Lung (tissue), 12 donors: ENCODE results near the gene RNF115. TPM values are rescaled to one million over a fixed set of nuclear protein-coding genes. Genes with fewer than 3 reads are reported as not detected.
A peak's percentile ranks its signal among the peaks of the same experiment; 100 is the strongest.

Experiments
- ATAC-seq: fragments of 200-7000 bp; cut with Tn5 transposase; one replicate; pipeline ENCODE4 v1.9.1; 2020; ENCODE audit warnings: moderate number of reproducible peaks; ENCODE audit not compliant: insufficient read depth, low FRiP score
- DNase-seq, 3 donors: peaks; one replicate each; pipeline ENCODE4 v3.0.0-alpha.2; 2013 to 2017
- H3K27ac ChIP-seq, 2 donors: one replicate each; pipeline ENCODE4 v1.5.1; 2013; ENCODE audit warnings: mild to moderate bottlenecking in 2 of 2, moderate library complexity in 2 of 2, control low read depth in 1 of 2, inconsistent platforms in 1 of 2, low read depth in 1 of 2, low read length in 1 of 2
- H3K27me3 ChIP-seq, 3 donors: one replicate each; pipeline ENCODE4 v1.5.1; 2013; ENCODE audit warnings: low read length in 2 of 3; ENCODE audit not compliant: control insufficient read depth in 3 of 3, insufficient read depth in 3 of 3
- H3K36me3 ChIP-seq, 4 donors: one replicate each; pipeline ENCODE4 v1.5.1; 2013; ENCODE audit warnings: low read length in 4 of 4, mild to moderate bottlenecking in 1 of 4, moderate library complexity in 1 of 4; ENCODE audit not compliant: control insufficient read depth in 4 of 4, insufficient read depth in 4 of 4
- H3K4me1 ChIP-seq, 5 donors: one replicate each; pipeline ENCODE4 v1.5.1; 2013; ENCODE audit warnings: low read length in 5 of 5, mild to moderate bottlenecking in 2 of 5, moderate library complexity in 1 of 5; ENCODE audit not compliant: control insufficient read depth in 5 of 5, insufficient read depth in 5 of 5
- H3K4me3 ChIP-seq: one replicate; pipeline ENCODE4 v1.5.1; 2013; ENCODE audit warnings: mild to moderate bottlenecking, control low read depth, moderate library complexity
- H3K9ac ChIP-seq, 2 donors: one replicate each; pipeline ENCODE4 v1.5.1; 2013; ENCODE audit warnings: low read length in 2 of 2, control low read depth in 1 of 2; ENCODE audit not compliant: insufficient read depth in 1 of 2
- H3K9me3 ChIP-seq, 4 donors: one replicate each; pipeline ENCODE4 v1.5.1; 2013; ENCODE audit warnings: low read length in 3 of 4, mild to moderate bottlenecking in 1 of 4, moderate library complexity in 1 of 4; ENCODE audit not compliant: control insufficient read depth in 4 of 4, insufficient read depth in 3 of 4
- CTCF ChIP-seq: IDR thresholded peaks from 2 replicates; pipeline ENCODE4 v1.5.1; 2012; ENCODE audit warnings: mild to moderate bottlenecking; ENCODE audit errors: control extremely low read depth, extremely low read depth
- WGBS, 2 donors: extraction: QIAGEN DNeasy Blood & Tissue Kit; methylation state at CpG; one replicate each; pipeline ENCODE4 v1.1.7; 2013; 5-methylcytosine and 5-hydroxymethylcytosine counted together
- polyA plus RNA-seq, 2 donors: library from polyadenylated mRNA; stranded (reverse); fragments of 200-250 nt; gene quantifications; one replicate each; pipeline ENCODE4 v1.2.1, GENCODE V29; 2013
- total RNA-seq, 2 donors: library from RNA; depleted of rRNA in 1 of 2; stranded (reverse); fragments of >200 nt in 1 of 2; gene quantifications; one replicate each; pipeline ENCODE4 v1.2.1, GENCODE V29; 2014 to 2021
- donor health status: control.
- donor health status: control.
- donor health status: Bipolar disorder and iron deficiency.
- donor health status: healthy.
- donor health status: DM: yes; HTN: yes; CAD: no.

RNF115 gene
- total and polyA plus RNA-seq, 4 donors: 4.4 to 21.6 (median 11.5) TPM

GRCh38 chr1:145710291-145711027, 113.4 kb downstream of the RNF115 start:
- 81 to 87% methylated on average over 4 of the region's 4 CpGs for WGBS, 2 donors
- no peak for ATAC-seq
- Histone ChIP-seq H3K27ac (no peak overlapping the region), H3K36me3 (no peaks in the 10 kb centered on the region), H3K9me3 (peaks cover 0 to 2% (median 0%) of the 10 kb centered on the region in 4 donors), H3K27me3 (no peaks in the 10 kb centered on the region), H3K9ac (no peak overlapping the region), H3K4me3 (no peak overlapping the region), H3K4me1 (no peaks in the 10 kb centered on the region)
- DNase-seq: no peak
- TF ChIP-seq CTCF: no peak

GRCh38 chr1:145708063-145708462, 115.8 kb downstream of the RNF115 start:
- H3K27ac ChIP-seq: no peak overlapping the region
- no peak for TF ChIP-seq CTCF
- H3K9me3 ChIP-seq: peaks cover 0 to 2% (median 0%) of the 10 kb centered on the region in 4 donors
- no peak overlapping the region for H3K4me3 ChIP-seq
- ATAC-seq (no peak), DNase-seq (peak in 1 of 3 donors; percentile 11)
- H3K27me3 ChIP-seq: peaks cover 0 to 6% (median 0%) of the 10 kb centered on the region in 3 donors
- H3K9ac ChIP-seq: no peak overlapping the region
- 59 to 66% methylated on average over 7 of the region's 7 CpGs for WGBS, 2 donors
- H3K4me1 ChIP-seq: no peaks in the 10 kb centered on the region
- no peaks in the 10 kb centered on the region for H3K36me3 ChIP-seq

GRCh38 chr1:145707183-145707867, 116.6 kb downstream of the RNF115 start, which contains the start of gene PDZK1:
Gene PDZK1 (minus strand): TSS chr1:145707368. CDS start chr1:145688021, 19,347 bp downstream.
- DNase-seq: no peak
- Histone ChIP-seq H3K9me3 (peaks cover 0 to 2% (median 0%) of the 10 kb centered on the region in 4 donors), H3K9ac (no peak within 1 kb of the TSS), H3K4me1 (no peaks in the 10 kb centered on the region), H3K4me3 (no peak within 1 kb of the TSS), H3K27me3 (peaks cover 0 to 6% (median 0%) of the 10 kb centered on the region in 3 donors), H3K27ac (no peak within 1 kb of the TSS), H3K36me3 (no peaks in the 10 kb centered on the region)
- WGBS, 2 donors: 86 to 92% methylated on average over 7 to 9 of the region's 9 CpGs
- no peak for TF ChIP-seq CTCF
- ATAC-seq: no peak
